Stomach (tissue), 9 donors: Measurements from ENCODE around the gene DNPEP. TPM values are rescaled to one million over a fixed set of nuclear protein-coding genes. Genes with fewer than 3 reads are reported as not detected.

Source experiments
- DNase-seq, 2 donors: peaks; one replicate each; pipeline versions ENCODE4 v3.0.0 to v3.0.0-alpha.2; 2013 to 2019
- H3K27ac ChIP-seq, 5 donors: fragments of 200-600 bp in 4 of 5; sonication (generic) in 4 of 5; one replicate each; pipeline ENCODE4 v1.5.1; 2013 to 2019; ENCODE audit warnings: mild to moderate bottlenecking in 1 of 5, moderate library complexity in 1 of 5
- H3K27me3 ChIP-seq, 3 donors: fragments of 200-600 bp; sonication (generic); one replicate each; pipeline ENCODE4 v1.5.1; 2017 to 2019; ENCODE audit warnings: mixed run types in 1 of 3
- H3K36me3 ChIP-seq, 4 donors: fragments of 200-600 bp; sonication (generic); 1 replicate in 3 of 4; 2 replicates in 1 of 4; pipeline ENCODE4 v1.5.1; 2016 to 2019
- H3K4me1 ChIP-seq, 4 donors: fragments of 200-600 bp; sonication (generic); one replicate each; pipeline ENCODE4 v1.5.1; 2016 to 2019
- H3K4me3 ChIP-seq, 4 donors: fragments of 200-600 bp; sonication (generic) in 3 of 4; one replicate each; pipeline ENCODE4 v1.5.1; 2016 to 2019; ENCODE audit warnings: mild to moderate bottlenecking in 1 of 4
- H3K9me3 ChIP-seq, 4 donors: fragments of 200-600 bp; sonication (generic); one replicate each; pipeline ENCODE4 v1.5.1; 2016 to 2019
- EP300 ChIP-seq: sonication (generic); formaldehyde crosslinking; IDR thresholded peaks from one replicate; pipeline ENCODE4 v1.6.1; 2017; ENCODE audit warnings: antibody characterized with exemption
- POLR2A ChIP-seq, 4 donors: fragments of 450-650 bp; IDR thresholded peaks; one replicate each; pipeline ENCODE4 v1.6.1; 2016; ENCODE audit warnings: antibody characterized with exemption in 4 of 4, control low read depth in 2 of 4, mild to moderate bottlenecking in 1 of 4, moderate library complexity in 1 of 4
- POLR2AphosphoS5 ChIP-seq, 3 donors: sonication (generic); formaldehyde crosslinking; IDR thresholded peaks; one replicate each; pipeline ENCODE4 v1.6.1; 2016; ENCODE audit warnings: antibody characterized with exemption in 3 of 3
- WGBS, 5 donors: extraction: QIAGEN DNeasy Blood & Tissue Kit in 3 of 5; methylation state at CpG; one replicate each; pipeline versions ENCODE4 v1.1.5 to v1.1.7; 2013 to 2018; 5-methylcytosine and 5-hydroxymethylcytosine counted together
- intact Hi-C: fragments of 100-400 bp; cut with DNase I; formaldehyde crosslinking; loops from one replicate; pipeline ENCODE4 v1.15.1; 2023; ENCODE audit warnings: low total_unique reads
- polyA plus RNA-seq, 3 donors: library from polyadenylated mRNA; stranded (reverse); fragments of 200-250 nt; gene quantifications; one replicate each; pipeline ENCODE4 v1.2.3, GENCODE V29; 2013
- total RNA-seq, 5 donors: library from RNA; depleted of rRNA; stranded (reverse); fragments of >200 nt; gene quantifications; one replicate each; pipeline versions ENCODE4 v1.1.0 to v1.2.3, GENCODE V29; 2014 to 2016
- TF ChIP-seq, protein P1 (sequence below), 7 experiments: fragments of 450-650 bp in 4 of 7; fragments of 200-600 bp in 3 of 7; sonication (generic) in 3 of 7; IDR thresholded peaks; one replicate each; pipeline ENCODE4 v1.5.1; 2016 to 2019; ENCODE audit warnings: antibody characterized with exemption in 7 of 7, control low read depth in 2 of 7, mild to moderate bottlenecking in 1 of 7
- donor health status: healthy with polysubstance abuse.
- donor health status: Bipolar disorder and iron deficiency.
- donor health status: healthy.

DNPEP gene
- total and polyA plus RNA-seq, 8 donors = 32.7 to 147 (median 82.2) TPM

DNA sequence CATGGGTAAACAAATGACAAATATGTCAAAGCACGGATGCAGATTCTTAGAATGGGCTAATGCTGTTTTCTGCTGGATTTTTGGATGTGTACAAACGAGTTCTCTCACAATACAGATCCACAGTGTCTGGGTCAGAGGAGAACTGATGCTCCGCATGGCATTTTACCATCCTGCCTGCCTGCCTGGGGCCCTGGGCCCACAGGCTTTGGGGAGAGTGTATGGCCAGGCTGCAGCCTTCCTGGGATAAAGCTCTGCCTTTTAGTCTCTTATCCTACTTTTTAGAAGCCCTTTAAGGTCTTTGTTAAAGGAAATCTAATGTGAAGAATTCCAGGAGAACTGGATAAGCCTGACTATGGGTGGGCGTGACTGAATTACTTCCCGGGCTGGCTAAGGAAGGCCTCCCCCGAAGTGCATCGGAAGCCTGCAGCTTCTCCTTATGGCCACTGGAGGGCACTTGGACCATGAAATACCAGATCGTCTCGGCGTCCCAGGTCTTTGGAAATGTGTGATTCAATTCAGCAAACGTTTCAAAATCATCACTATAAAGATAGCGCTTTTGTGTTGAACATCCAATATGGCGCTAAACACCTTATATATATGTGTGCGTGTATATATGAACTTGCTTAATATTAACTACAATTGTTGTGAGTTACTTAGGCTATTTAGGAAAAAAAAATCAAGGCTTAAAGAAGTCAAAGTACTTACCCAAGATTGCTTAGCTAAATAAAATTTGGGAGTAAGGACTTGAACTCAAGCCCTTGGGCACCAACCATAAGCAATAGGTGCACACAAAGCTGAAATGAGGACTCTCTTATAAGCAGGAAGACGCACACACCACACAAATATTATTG, 15.2 kb upstream of the DNPEP start:
- Histone ChIP-seq H3K9me3 (no peaks in the 10 kb centered on the region), H3K4me3 (no peak overlapping the region), H3K4me1 (peaks cover 22 to 60% (median 42%) of the 10 kb centered on the region in 4 donors), H3K27me3 (peaks cover 0 to 16% (median 0%) of the 10 kb centered on the region in 3 donors), H3K36me3 (no peaks in the 10 kb centered on the region), H3K27ac (peak overlapping the region in 2 of 5 donors; percentile 79 to 93)
- intact Hi-C loops = loop anchor here (10.0 kb wide), 1 partner anchor 132 kb away; no protein-coding TSS in a partner anchor
- WGBS, 5 donors = 17 to 21% (median 17%) methylated on average over 15 of the region's 15 CpGs
- DNase-seq = peak; percentile 64 to 92
- TF ChIP-seq POLR2A (IDR thresholded peaks at IDR 0.05) (no peak), POLR2AphosphoS5 (IDR thresholded peaks at IDR 0.05) (peak in 1 of 3 donors; percentile 35), EP300 (no peak)
- TF ChIP-seq, protein P1, sequence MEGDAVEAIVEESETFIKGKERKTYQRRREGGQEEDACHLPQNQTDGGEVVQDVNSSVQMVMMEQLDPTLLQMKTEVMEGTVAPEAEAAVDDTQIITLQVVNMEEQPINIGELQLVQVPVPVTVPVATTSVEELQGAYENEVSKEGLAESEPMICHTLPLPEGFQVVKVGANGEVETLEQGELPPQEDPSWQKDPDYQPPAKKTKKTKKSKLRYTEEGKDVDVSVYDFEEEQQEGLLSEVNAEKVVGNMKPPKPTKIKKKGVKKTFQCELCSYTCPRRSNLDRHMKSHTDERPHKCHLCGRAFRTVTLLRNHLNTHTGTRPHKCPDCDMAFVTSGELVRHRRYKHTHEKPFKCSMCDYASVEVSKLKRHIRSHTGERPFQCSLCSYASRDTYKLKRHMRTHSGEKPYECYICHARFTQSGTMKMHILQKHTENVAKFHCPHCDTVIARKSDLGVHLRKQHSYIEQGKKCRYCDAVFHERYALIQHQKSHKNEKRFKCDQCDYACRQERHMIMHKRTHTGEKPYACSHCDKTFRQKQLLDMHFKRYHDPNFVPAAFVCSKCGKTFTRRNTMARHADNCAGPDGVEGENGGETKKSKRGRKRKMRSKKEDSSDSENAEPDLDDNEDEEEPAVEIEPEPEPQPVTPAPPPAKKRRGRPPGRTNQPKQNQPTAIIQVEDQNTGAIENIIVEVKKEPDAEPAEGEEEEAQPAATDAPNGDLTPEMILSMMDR (IDR thresholded peaks at IDR 0.05) = peak in 5 of 7 experiments; percentile 66 to 89 (median 85)

DNA sequence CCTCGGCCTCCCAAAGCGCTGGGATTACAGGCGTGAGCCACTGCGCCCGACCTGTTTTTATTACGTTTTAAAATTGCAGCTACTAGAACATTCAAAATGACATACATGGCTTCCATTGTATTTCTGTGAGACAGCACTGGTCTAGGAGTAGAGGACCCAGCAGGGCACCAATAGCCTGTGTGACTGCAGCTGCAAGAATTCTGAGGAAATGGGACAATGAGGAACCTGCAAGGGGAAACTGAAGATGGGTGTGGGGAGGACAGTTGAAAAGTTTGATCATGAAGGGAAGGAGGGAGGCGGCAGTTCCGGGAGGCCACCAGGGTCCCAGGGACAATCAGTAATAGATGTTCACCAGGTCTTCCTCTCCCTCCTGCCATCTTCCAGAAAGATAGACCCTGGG, 13.9 kb upstream of the DNPEP start:
- Histone ChIP-seq H3K27ac (peak overlapping the region in 3 of 5 donors; percentile 18 to 93 (median 69)), H3K36me3 (no peaks in the 10 kb centered on the region), H3K4me3 (no peak overlapping the region), H3K9me3 (no peaks in the 10 kb centered on the region), H3K4me1 (peaks cover 22 to 68% (median 44%) of the 10 kb centered on the region in 4 donors), H3K27me3 (peaks cover 0 to 16% (median 0%) of the 10 kb centered on the region in 3 donors)
- intact Hi-C loops = loop anchor here (10.0 kb wide), 1 partner anchor 133 kb away; no protein-coding TSS in a partner anchor
- 84 to 99% (median 90%) methylated on average over 8 of the region's 8 CpGs for whole genome bisulfite sequencing, 5 donors
- TF ChIP-seq POLR2A (IDR thresholded peaks at IDR 0.05) (no peak), EP300 (no peak), POLR2AphosphoS5 (IDR thresholded peaks at IDR 0.05) (no peak)
- TF ChIP-seq, protein P1 (IDR thresholded peaks at IDR 0.05) = no peak
- DNase-seq = no peak

DNA sequence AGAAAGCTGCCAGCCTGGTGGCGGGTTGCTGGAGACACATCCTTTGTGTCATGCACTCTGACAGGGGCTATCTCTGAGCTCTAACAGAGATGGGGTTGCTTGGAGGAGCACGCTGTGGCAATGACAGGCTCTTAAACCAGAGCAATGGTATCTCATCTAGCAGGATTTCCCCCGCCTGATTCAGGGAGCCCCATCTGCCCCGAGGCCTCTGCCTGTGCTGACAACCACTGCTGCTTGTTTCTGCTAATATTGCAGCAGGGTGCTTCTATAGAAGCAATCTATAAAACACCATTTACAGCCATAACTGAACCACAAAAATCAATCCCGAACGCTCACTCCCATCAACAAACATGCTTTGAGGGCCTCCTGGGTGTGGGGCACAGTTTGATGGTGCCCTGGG, 12.8 kb upstream of the DNPEP start:
- TF ChIP-seq POLR2AphosphoS5 (IDR thresholded peaks at IDR 0.05) (no peak), POLR2A (IDR thresholded peaks at IDR 0.05) (no peak), EP300 (no peak)
- TF ChIP-seq, protein P1 (IDR thresholded peaks at IDR 0.05) = no peak
- H3K4me3 ChIP-seq = no peak overlapping the region
- H3K36me3 ChIP-seq = no peaks in the 10 kb centered on the region
- no peaks in the 10 kb centered on the region for H3K9me3 ChIP-seq
- DNase-seq = no peak
- H3K27ac ChIP-seq = no peak overlapping the region
- H3K4me1 ChIP-seq = peaks cover 22 to 68% (median 39%) of the 10 kb centered on the region in 4 donors
- intact Hi-C loops = loop anchor here (10.0 kb wide), 1 partner anchor 134 kb away; no protein-coding TSS in a partner anchor
- peaks cover 0 to 13% (median 0%) of the 10 kb centered on the region in 3 donors for H3K27me3 ChIP-seq
- 52 to 70% (median 59%) methylated on average over 6 of the region's 6 CpGs for WGBS, 5 donors

DNA sequence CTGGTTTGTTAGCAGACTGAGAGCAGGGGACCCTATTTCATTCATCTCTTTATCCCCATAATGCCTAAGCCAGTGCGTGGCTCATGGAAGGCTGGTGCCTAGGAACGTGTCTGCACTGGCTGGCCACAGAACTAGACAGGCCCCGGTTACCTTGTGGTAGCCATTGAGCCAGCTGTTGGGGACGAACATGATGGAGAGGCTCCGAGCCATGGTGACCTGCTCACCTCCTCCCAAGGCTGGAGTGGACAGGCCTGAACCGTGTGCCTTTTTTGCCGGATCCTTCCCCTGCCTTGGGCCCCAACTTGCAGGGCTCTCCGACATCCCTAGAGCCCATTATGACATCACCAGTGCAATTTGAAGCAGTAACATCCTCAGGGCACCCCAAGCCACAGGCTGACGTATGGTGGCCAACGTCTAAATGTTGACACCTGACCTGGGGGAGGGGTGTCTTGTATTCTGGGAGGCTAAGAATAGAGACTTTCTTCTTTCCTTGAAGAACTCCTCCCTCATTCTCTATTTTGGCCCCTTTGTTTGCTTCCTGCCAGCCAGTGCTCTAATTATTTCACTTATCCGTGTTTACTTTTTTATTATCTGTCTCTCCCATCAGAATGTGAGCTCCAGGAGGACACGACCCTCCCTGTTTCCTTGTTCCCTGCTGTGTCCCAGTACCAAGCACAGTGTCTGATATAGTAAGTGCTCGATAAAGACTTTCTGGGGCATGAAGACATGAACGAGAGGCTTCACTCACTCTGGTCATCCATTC, 12.2 kb upstream of the DNPEP start:
- 57 to 68% (median 64%) methylated on average over 13 to 14 of the region's 14 CpGs for WGBS, 5 donors
- DNase-seq = no peak
- Histone ChIP-seq H3K4me1 (peaks cover 22 to 68% (median 39%) of the 10 kb centered on the region in 4 donors), H3K36me3 (no peaks in the 10 kb centered on the region), H3K27ac (peak overlapping the region in 3 of 5 donors; percentile 31 to 54 (median 36)), H3K4me3 (no peak overlapping the region), H3K9me3 (no peaks in the 10 kb centered on the region), H3K27me3 (peaks cover 0 to 7% (median 0%) of the 10 kb centered on the region in 3 donors)
- TF ChIP-seq EP300 (no peak), POLR2AphosphoS5 (IDR thresholded peaks at IDR 0.05) (no peak), POLR2A (IDR thresholded peaks at IDR 0.05) (no peak)
- TF ChIP-seq, protein P1 (IDR thresholded peaks at IDR 0.05) = no peak
- intact Hi-C loops = loop anchor here (10.0 kb wide), 1 partner anchor 135 kb away; no protein-coding TSS in a partner anchor
